Measurements from ENCODE around the gene PTP4A1.

DNA sequence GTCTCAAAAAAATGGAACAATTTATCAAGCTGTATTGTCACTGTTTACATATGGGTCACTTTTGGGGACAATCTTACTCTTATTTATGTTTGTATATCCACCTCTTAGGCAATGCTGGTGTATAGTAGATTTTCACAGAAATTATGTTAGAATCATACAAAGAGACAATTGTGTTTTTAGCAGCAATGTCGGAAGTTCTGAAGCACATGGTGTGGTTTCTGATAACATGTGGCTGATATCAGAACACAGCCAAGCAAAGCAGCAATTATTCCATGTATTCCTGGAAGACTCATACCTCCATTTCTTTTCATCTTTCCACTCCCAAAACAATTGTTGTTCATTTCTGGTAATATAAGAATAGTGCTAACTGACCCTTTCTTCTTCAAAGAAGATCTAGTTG is 17.5 kb upstream of the PTP4A1 start:
- TF ChIP-seq, protein P1, sequence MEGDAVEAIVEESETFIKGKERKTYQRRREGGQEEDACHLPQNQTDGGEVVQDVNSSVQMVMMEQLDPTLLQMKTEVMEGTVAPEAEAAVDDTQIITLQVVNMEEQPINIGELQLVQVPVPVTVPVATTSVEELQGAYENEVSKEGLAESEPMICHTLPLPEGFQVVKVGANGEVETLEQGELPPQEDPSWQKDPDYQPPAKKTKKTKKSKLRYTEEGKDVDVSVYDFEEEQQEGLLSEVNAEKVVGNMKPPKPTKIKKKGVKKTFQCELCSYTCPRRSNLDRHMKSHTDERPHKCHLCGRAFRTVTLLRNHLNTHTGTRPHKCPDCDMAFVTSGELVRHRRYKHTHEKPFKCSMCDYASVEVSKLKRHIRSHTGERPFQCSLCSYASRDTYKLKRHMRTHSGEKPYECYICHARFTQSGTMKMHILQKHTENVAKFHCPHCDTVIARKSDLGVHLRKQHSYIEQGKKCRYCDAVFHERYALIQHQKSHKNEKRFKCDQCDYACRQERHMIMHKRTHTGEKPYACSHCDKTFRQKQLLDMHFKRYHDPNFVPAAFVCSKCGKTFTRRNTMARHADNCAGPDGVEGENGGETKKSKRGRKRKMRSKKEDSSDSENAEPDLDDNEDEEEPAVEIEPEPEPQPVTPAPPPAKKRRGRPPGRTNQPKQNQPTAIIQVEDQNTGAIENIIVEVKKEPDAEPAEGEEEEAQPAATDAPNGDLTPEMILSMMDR (IDR thresholded peaks at IDR 0.05), result no peak
- no peak for TF ChIP-seq EZH2phosphoT487 (IDR thresholded peaks at IDR 0.05; ENCODE audit: borderline replicate concordance, low read depth)
- no peak for TF ChIP-seq RAD21 (IDR thresholded peaks at IDR 0.05; ENCODE audit: low read length)
- TF ChIP-seq, protein P2, sequence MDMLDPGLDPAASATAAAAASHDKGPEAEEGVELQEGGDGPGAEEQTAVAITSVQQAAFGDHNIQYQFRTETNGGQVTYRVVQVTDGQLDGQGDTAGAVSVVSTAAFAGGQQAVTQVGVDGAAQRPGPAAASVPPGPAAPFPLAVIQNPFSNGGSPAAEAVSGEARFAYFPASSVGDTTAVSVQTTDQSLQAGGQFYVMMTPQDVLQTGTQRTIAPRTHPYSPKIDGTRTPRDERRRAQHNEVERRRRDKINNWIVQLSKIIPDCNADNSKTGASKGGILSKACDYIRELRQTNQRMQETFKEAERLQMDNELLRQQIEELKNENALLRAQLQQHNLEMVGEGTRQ (IDR thresholded peaks at IDR 0.05; ENCODE audit: borderline replicate concordance, low read depth, low read length), result no peak
- no peak for TF ChIP-seq POLR2AphosphoS5 (IDR thresholded peaks at IDR 0.05; ENCODE audit: low read depth, low read length)
- no peak for TF ChIP-seq MXI1 (IDR thresholded peaks at IDR 0.05; ENCODE audit: low read depth, low read length)
- no peak for TF ChIP-seq RFX5 (IDR thresholded peaks at IDR 0.05; ENCODE audit: low read length)
- TF ChIP-seq TCF12 (IDR thresholded peaks at IDR 0.05), result no peak
- no peak for TF ChIP-seq RXRA (IDR thresholded peaks at IDR 0.05; ENCODE audit: borderline replicate concordance, low read depth)
- no peak for TF ChIP-seq GABPA (IDR thresholded peaks at IDR 0.05; ENCODE audit: low read depth)
- no peak for TF ChIP-seq TAF1 (IDR thresholded peaks at IDR 0.05; ENCODE audit: borderline replicate concordance, low read depth, low read length)
- TF ChIP-seq JUND (IDR thresholded peaks at IDR 0.05), result no peak
- no peak for TF ChIP-seq FOXJ3 (CRISPR knock-in tag; IDR thresholded peaks at IDR 0.05)

Measured in SK-N-SH (cell line).